NCI-H146 treated with DMSO at 0.1 percent for 48 hours (cell line): Measurements from ENCODE around the gene RNF130.
"Not testable (repeated sequence)": the region's sequence is repeated elsewhere in the genome, so short reads cannot be mapped to it uniquely, and the experiment has no call there.

ENCODE experiments used
- DNase-seq: peaks from one replicate; lab custom pipeline; 2025; ENCODE audit not compliant: unreplicated experiment; lab: John Stamatoyannopoulos, UW

Gene RNF130

DNA sequence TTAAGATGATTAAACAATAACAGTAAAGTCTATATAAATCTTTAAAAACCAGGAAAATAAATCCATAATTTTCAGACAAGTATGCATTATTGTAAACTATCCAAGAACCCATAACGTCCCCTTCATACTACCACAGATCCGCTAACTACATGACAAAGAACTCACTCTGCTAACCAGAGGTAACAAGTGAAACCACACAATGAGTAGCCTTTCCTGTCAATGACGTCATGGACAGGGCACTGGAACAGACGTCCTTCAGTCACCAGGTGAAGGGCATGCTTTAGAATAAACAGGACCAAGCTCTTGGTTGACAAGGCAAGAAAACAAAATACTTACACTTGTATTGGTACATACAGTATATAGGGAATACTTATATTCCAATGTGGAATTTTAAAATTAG is 45.2 kb downstream of the RNF130 start:
- no peak for DNase-seq

DNA sequence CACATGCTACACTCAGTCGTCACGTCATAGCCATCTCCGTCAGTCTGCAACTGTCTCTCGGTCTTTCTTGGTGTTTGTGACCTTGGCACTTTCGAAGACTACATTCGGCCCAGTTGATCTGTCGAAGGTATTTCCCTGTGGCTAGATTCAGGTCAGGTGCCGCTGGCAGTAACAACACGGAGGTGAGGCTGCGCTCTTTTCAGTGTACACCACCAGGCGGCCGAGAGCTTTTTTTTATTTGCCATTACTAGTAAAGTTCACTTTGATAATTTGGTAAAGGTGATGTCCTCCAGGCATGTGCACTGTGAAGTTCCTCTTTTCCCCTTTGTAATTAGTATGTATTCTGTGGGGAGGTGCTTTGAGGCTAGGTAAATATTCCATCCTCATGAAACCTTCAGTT is 49.7 kb downstream of the RNF130 start:
- no peak for DNase-seq

- no peak for DNase-seq
These were observed 51.4 kb downstream of the RNF130 start for GRCh38 chr5:180020176-180020575.

GRCh38 chr5:180018347-180019060 is 53.1 kb downstream of the RNF130 start:
- DNase-seq = no peak

DNA sequence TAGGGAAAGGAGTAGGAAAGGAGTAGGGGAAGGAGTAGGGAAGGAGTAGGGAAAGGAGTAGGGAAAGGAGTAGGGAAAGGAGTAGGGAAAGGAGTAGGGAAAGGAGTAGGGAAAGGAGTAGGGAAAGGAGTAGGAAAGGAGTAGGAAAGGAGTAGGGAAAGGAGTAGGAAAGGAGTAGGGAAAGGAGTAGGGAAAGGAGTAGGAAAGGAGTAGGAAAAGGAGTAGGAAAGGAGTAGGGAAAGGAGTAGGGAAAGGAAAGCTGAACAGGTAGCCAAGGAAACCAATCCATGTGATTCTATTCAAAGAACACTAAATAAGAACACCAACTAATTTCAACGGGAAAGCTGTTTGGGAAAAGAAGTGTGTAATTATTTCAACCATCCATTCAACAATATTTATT is 56.0 kb downstream of the RNF130 start:
- DNase-seq = not testable (repeated sequence)

DNA sequence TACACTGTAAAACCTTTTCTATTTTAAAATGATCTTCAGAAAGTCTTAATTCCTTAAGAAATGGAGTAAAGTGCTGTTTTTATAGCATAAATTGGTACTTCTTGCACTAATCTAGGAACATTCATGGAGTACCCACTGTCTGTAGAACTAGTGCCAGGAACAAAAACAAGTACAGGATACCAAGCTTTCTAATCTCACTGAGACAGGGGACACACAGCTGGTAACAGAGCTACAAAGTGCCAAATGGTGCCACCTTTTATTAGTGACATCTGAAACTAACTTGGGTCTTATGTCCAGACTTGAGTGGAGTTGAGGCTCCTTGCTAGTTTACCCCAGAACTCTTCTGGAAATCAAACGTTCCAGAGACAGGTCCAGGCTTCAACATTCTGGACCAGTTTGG is 57.9 kb downstream of the RNF130 start:
- no peak for DNase-seq

DNA sequence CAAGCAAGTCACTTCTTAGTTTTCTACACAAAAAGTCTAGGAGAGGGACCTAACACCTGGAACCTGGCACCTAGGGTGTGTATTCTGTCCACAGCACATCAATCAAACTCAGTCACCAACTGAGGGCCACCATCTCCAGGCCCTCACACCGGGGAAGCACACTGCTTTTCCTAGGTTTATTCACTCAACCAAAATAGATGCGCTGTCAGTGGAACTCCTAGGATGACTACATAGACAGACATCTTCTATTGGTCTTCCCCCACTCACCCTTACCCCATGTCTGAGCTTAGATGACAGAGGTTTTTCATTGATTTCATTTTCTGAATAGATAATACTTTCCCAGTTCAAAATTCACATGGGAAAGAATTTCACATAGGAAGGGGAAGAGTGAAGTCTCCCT is 59.2 kb downstream of the RNF130 start:
- DNase-seq = no peak

- DNase-seq = no peak
These were observed 60.9 kb downstream of the RNF130 start for GRCh38 chr5:180010636-180011035.

DNA sequence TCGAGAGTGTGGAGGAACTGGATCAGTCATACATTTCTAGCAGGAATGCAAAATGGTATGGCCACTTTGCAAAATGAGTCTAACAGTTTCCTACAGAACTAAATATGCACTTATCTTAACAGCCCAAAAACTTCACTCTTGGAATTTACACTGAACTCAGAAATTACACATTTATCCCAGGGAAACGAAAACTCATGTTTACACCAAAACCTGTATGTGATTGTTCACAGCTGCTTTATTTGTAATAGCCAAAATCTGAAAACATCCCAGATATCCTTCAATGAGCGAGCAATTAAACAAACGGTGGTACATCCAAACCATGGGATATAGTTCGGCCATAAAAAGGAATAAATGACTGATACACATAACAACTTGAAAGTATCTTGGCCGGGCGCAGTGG is 62.0 kb downstream of the RNF130 start:
- no peak for DNase-seq

GRCh38 chr5:180008433-180008832 is 63.1 kb downstream of the RNF130 start:
- DNase-seq = no peak

GRCh38 chr5:180007582-180007981 is 64.0 kb downstream of the RNF130 start:
- DNase-seq = no peak

GRCh38 chr5:180006141-180006540 is 65.4 kb downstream of the RNF130 start:
- no peak for DNase-seq

- DNase-seq = no peak
These were observed 68.4 kb downstream of the RNF130 start for GRCh38 chr5:180003127-180003526.

DNA sequence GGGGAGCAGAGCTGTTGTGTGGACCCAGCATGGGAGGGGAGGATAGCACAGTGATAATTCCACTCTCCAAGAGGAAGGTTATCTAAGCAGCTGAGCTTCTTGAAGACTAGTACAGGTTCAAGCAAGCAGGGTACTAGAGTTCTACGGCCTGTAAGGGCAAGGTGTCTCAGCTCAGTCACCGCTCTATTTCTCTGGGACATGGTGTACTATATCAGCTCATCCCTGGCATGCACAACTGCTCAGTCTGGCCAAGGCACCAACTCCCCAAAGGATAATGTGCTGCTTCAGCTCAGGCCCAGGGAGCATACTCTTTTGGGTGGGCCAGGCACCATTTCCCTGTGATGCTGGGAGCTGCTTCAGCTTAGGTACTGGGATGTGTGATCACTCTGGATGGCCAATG is 69.8 kb downstream of the RNF130 start:
- DNase-seq = no peak

GRCh38 chr5:180001136-180001535 is 70.4 kb downstream of the RNF130 start:
- no peak for DNase-seq

GRCh38 chr5:179998485-179998884 is 73.1 kb downstream of the RNF130 start:
- no peak for DNase-seq

DNA sequence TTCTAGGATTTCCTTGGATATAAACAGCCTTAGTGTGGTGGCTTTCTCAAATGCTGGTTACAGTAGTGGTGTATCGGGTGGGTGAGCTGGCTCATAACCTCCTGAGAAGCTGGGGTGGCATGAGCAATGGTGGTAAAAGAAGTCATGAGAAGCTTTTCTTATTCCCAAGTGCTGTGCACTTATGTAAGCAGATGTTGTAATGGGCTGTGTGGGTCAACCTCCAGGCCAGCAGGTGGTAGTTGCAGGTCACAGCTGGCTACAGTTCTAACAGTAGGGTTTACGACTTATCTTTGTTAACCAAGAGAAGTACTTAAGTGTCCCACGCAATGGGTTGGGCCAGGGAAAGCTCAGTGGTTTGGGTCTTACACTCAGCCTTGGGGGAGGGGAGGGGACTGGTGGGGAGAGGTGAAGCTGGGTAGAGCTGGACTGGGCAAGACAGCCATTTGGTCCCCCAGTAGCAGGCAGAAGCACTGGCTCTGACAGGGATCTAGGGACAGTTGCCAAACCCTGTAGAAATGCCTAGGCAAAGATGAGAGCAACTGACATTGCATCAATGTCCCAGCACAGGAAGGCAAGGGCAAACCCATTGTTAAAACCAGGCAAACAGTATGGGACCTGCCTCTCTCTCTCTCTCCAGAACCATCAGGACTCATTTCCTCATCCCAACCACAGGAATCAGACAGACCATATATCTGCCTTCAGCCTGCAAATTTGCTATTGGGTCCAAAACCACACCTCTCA is 76.8 kb downstream of the RNF130 start:
- no peak for DNase-seq

DNA sequence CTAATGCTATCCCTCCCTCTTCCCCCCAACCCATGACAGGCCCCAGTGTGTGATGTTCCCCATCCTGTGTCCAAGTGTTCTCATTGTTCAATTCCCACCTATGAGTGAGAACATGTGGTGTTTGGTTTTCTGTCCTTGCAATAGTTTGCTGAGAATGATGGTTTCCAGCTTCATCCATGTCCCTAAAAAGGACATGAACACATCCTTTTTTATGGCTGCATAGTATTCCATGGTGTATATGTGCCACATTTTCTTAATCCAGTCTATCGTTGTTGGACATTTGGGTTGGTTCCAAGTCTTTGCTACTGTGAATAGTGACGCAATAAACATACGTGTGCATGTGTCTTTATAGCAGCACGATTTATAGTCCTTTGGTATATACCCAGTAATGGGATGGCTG is 78.7 kb downstream of the RNF130 start:
- not testable (repeated sequence) for DNase-seq

DNA sequence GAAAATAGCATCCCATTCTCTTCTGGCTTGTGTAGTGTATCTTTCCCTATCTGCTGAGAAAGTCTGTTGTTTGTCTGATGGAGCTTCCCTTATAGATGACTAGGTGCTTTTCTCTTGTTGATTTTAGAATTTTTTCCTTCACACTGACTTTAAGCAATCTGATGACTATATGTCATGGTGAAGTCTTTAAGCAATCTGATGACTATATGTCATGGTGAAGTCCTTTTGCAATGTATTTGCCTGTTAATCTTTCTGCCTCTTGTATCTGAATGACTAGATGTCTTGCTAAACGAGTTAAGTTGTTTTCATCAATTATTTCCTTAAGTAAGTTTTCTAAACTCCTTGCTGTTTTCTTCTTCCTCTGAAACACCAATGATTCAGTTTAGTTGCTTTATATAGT is 80.5 kb downstream of the RNF130 start:
- no peak for DNase-seq

GRCh38 chr5:179990525-179990924 is 81.0 kb downstream of the RNF130 start:
- DNase-seq = not testable (repeated sequence)

DNA sequence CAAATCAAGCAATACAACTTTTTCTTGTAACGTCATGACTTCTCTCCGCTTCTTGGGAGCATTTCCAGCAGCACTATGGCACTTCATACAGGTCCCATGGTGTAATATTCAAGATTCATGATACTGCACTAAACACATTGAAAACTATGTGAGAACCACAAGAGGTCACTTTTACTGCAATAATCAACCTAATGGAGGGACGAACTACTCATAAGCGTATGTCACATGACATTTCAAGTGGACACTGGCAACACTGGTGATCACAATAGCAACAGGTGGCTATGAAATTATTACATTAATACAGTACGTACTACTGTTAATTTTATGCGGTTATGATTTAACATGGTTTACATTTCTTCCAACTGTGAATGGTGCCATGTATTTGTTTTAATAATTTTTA is 85.2 kb downstream of the RNF130 start:
- no peak for DNase-seq

- no peak for DNase-seq
These were observed 89.9 kb downstream of the RNF130 start for GRCh38 chr5:179981636-179982035.

DNA sequence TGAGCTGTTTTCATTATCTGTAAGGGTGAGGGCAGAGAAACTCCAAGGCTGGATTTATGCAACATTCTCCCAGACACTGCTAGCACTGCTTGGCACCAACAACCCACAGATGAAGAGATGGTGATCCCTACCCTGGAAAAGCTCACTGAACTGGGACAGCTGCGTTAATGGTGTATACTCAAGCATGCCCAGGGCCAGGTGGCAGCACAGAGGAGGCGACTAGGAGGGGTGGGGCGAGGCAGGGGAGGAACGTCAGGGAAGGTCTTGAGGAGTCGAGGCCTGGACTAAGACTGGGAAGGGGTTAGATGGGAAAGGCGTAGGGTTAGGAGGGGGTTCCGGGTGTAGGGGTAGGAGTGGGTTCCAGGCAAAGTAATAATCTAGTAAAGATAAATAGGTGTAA is 90.8 kb downstream of the RNF130 start:
- no peak for DNase-seq
